ENCODE data around the gene KLHL11.

The KLHL11 gene

GRCh38 chr17:41864836-41865595 lies at the start of gene KLHL11:
Gene KLHL11, minus strand, starts transcription at chr17:41865423. Its CDS starts 53 bp downstream, at chr17:41865370.
- DNase-seq (ENCODE audit: low spot score) (peak; percentile 74), FAIRE-seq (no peak)

- FAIRE-seq (no peak), DNase-seq (ENCODE audit: low spot score) (no peak)
Measured at GRCh38 chr17:41915020-41915419, 49.8 kb upstream of the KLHL11 start.

- FAIRE-seq (no peak), DNase-seq (ENCODE audit: low spot score) (no peak)
Measured at GRCh38 chr17:41914358-41914766, 49.1 kb upstream of the KLHL11 start.

GRCh38 chr17:41913798-41914197 lies 48.6 kb upstream of the KLHL11 start:
- no peak for FAIRE-seq
- no peak for DNase-seq (ENCODE audit: low spot score)

- no peak for DNase-seq (ENCODE audit: low spot score)
- FAIRE-seq, result no peak
Measured at GRCh38 chr17:41912925-41913324, 47.7 kb upstream of the KLHL11 start.

- peak; percentile 98 for FAIRE-seq
Measured at GRCh38 chr17:41910701-41911391, 45.6 kb upstream of the KLHL11 start.

GRCh38 chr17:41909088-41909487 lies 43.9 kb upstream of the KLHL11 start:
- FAIRE-seq (no peak), DNase-seq (ENCODE audit: low spot score) (peak; percentile 13)

More at GRCh38 chr17:41910701-41911391, 45.6 kb upstream of the KLHL11 start:
- peak; percentile 99 for DNase-seq (ENCODE audit: low spot score)

- FAIRE-seq (peak; percentile 99), DNase-seq (ENCODE audit: low spot score) (peak; percentile 99)
Measured at GRCh38 chr17:41907633-41908539, 42.7 kb upstream of the KLHL11 start.

GRCh38 chr17:41907185-41907556 lies 41.9 kb upstream of the KLHL11 start:
- peak; percentile 71 for DNase-seq (ENCODE audit: low spot score)
- peak; percentile 86 for FAIRE-seq

GRCh38 chr17:41906465-41907184 lies 41.4 kb upstream of the KLHL11 start:
- DNase-seq (ENCODE audit: low spot score) (peak; percentile 66), FAIRE-seq (peak; percentile 31)

- no peak for FAIRE-seq
Measured at GRCh38 chr17:41905172-41905571, 39.9 kb upstream of the KLHL11 start.

GRCh38 chr17:41904242-41904841 lies 39.1 kb upstream of the KLHL11 start:
- FAIRE-seq (no peak), DNase-seq (ENCODE audit: low spot score) (no peak)

More at GRCh38 chr17:41905172-41905571, 39.9 kb upstream of the KLHL11 start:
- DNase-seq (ENCODE audit: low spot score), result no peak

- FAIRE-seq (no peak), DNase-seq (ENCODE audit: low spot score) (no peak)
Measured at GRCh38 chr17:41901646-41902045, 36.4 kb upstream of the KLHL11 start.

GRCh38 chr17:41896726-41897125 lies 31.5 kb upstream of the KLHL11 start:
- no peak for FAIRE-seq
- no peak for DNase-seq (ENCODE audit: low spot score)

- no peak for DNase-seq (ENCODE audit: low spot score)
- FAIRE-seq, result no peak
Measured at GRCh38 chr17:41895617-41896016, 30.4 kb upstream of the KLHL11 start.

GRCh38 chr17:41894791-41895331 lies 29.6 kb upstream of the KLHL11 start:
- FAIRE-seq (peak; percentile 89), DNase-seq (ENCODE audit: low spot score) (peak; percentile 90)

- no peak for FAIRE-seq
- no peak for DNase-seq (ENCODE audit: low spot score)
Measured at GRCh38 chr17:41893384-41893783, 28.2 kb upstream of the KLHL11 start.

GRCh38 chr17:41892021-41892376 lies 26.8 kb upstream of the KLHL11 start:
- DNase-seq (ENCODE audit: low spot score) (no peak), FAIRE-seq (no peak)

GRCh38 chr17:41891135-41892020 lies 26.2 kb upstream of the KLHL11 start:
- no peak for FAIRE-seq
- no peak for DNase-seq (ENCODE audit: low spot score)

All from RCC 7860 (cell line).